ENCODE results near the gene C6orf89.

Gene C6orf89

DNA sequence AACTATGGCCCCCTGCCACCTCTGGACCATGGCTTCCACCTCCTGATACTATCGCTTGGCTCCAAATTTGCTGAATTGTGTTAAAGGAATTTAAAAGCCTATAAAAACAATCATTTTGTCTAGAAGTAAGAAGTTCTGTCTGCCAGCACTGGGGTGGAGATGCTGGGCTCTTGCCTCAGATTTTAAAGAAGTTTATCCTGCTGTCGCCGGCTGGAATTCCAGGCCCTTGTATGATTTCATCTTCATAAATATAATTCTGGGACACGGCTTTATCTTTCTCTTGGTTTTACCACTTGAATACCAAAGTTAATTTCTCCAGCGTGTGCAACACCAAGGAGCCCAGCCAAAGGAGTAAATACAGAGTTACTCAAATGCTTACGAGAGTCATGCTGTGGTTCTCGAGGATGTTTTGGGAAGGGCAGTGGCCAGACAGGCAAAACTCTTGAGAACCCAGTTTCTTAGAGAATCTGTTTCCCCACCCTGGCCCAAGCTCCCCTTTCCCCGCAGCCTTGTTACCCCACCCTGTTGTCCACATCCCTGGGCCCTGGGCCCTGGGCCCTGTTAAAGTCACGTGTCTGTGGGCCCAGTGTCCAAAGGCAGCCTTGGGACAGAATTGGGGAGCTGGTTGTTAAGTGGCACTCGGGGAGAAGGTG, 31.9 kb downstream of the C6orf89 start:
- Histone ChIP-seq H3K4me1 (ENCODE audit: control insufficient read depth, low read depth, low read length) (no peaks in the 10 kb centered on the region), H3K36me3 (ENCODE audit: control insufficient read depth, low read depth, low read length) (no peaks in the 10 kb centered on the region), H3K27ac (ENCODE audit: low read length) (no peak overlapping the region), H3K4me3 (ENCODE audit: low read length) (no peak overlapping the region), H3K9ac (ENCODE audit: low read length) (no peak overlapping the region), H3K9me3 (ENCODE audit: control insufficient read depth, low read depth, low read length) (no peaks in the 10 kb centered on the region), H3K27me3 (ENCODE audit: control insufficient read depth, insufficient read depth, low read length) (no peaks in the 10 kb centered on the region)

GRCh38 chr6:36920049-36920448, 34.3 kb downstream of the C6orf89 start:
- Histone ChIP-seq H3K27me3 (ENCODE audit: control insufficient read depth, insufficient read depth, low read length) (no peaks in the 10 kb centered on the region), H3K9ac (ENCODE audit: low read length) (no peak overlapping the region), H3K4me3 (ENCODE audit: low read length) (no peak overlapping the region), H3K4me1 (ENCODE audit: control insufficient read depth, low read depth, low read length) (no peaks in the 10 kb centered on the region), H3K36me3 (ENCODE audit: control insufficient read depth, low read depth, low read length) (no peaks in the 10 kb centered on the region), H3K9me3 (ENCODE audit: control insufficient read depth, low read depth, low read length) (no peaks in the 10 kb centered on the region), H3K27ac (ENCODE audit: low read length) (no peak overlapping the region)

GRCh38 chr6:36920546-36920945, 34.8 kb downstream of the C6orf89 start:
- no peak overlapping the region for H3K4me3 ChIP-seq (ENCODE audit: low read length)
- H3K36me3 ChIP-seq (ENCODE audit: control insufficient read depth, low read depth, low read length): no peaks in the 10 kb centered on the region
- H3K9me3 ChIP-seq (ENCODE audit: control insufficient read depth, low read depth, low read length): no peaks in the 10 kb centered on the region
- H3K4me1 ChIP-seq (ENCODE audit: control insufficient read depth, low read depth, low read length): no peaks in the 10 kb centered on the region
- no peaks in the 10 kb centered on the region for H3K27me3 ChIP-seq (ENCODE audit: control insufficient read depth, insufficient read depth, low read length)
- H3K9ac ChIP-seq (ENCODE audit: low read length): no peak overlapping the region
- H3K27ac ChIP-seq (ENCODE audit: low read length): no peak overlapping the region

DNA sequence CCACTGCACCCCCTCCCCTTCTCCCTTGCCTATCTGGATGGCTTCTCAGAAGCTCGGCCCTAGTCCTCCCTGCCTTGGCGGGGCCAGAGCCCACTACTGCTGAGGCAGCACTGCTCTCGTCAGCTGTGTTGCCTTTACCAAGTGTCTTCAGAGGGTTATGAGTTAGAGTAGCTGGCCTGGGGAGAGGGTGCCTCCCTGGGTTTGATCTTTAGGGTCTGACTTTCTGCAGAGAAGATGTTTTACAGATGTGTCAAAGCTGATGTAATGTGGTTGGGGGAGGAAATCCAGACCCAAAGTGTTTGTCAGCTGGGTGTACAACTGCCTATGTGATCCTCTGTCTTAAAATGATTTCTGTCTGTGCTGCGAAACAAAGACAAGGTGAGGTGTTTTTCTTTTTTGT, 38.4 kb downstream of the C6orf89 start:
- no peak overlapping the region for H3K27ac ChIP-seq (ENCODE audit: low read length)
- no peaks in the 10 kb centered on the region for H3K4me1 ChIP-seq (ENCODE audit: control insufficient read depth, low read depth, low read length)
- H3K9me3 ChIP-seq (ENCODE audit: control insufficient read depth, low read depth, low read length): no peaks in the 10 kb centered on the region
- H3K4me3 ChIP-seq (ENCODE audit: low read length): no peak overlapping the region
- no peak overlapping the region for H3K9ac ChIP-seq (ENCODE audit: low read length)
- H3K27me3 ChIP-seq (ENCODE audit: control insufficient read depth, insufficient read depth, low read length): no peaks in the 10 kb centered on the region
- no peaks in the 10 kb centered on the region for H3K36me3 ChIP-seq (ENCODE audit: control insufficient read depth, low read depth, low read length)

- Histone ChIP-seq H3K27ac (ENCODE audit: low read length) (no peak overlapping the region), H3K9me3 (ENCODE audit: control insufficient read depth, low read depth, low read length) (no peaks in the 10 kb centered on the region), H3K9ac (ENCODE audit: low read length) (no peak overlapping the region), H3K36me3 (ENCODE audit: control insufficient read depth, low read depth, low read length) (no peaks in the 10 kb centered on the region), H3K27me3 (ENCODE audit: control insufficient read depth, insufficient read depth, low read length) (no peaks in the 10 kb centered on the region), H3K4me3 (ENCODE audit: low read length) (no peak overlapping the region), H3K4me1 (ENCODE audit: control insufficient read depth, low read depth, low read length) (no peaks in the 10 kb centered on the region)
Observed at GRCh38 chr6:36924778-36925374, 39.1 kb downstream of the C6orf89 start.

DNA sequence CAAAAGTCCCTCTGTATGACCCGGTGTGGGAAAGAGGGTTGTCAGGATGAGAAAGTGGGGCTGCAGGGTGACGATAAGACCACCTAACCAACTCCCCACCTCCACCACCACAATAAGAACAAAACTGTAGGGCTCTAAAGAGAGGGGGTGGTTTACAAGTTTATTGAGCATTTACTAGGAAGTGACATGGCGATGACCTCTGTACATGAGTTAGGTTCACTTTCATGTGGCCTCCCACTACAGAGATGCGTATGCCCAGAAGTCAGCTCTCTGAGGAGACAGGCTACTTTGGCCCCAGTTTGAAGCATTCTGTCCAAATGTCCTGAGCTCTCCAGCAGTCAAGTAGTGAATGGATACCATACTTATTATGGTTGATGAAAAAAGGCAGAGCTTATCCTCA, 40.1 kb downstream of the C6orf89 start:
- no peak overlapping the region for H3K27ac ChIP-seq (ENCODE audit: low read length)
- no peak overlapping the region for H3K9ac ChIP-seq (ENCODE audit: low read length)
- H3K9me3 ChIP-seq (ENCODE audit: control insufficient read depth, low read depth, low read length): no peaks in the 10 kb centered on the region
- no peaks in the 10 kb centered on the region for H3K4me1 ChIP-seq (ENCODE audit: control insufficient read depth, low read depth, low read length)
- no peaks in the 10 kb centered on the region for H3K27me3 ChIP-seq (ENCODE audit: control insufficient read depth, insufficient read depth, low read length)
- no peak overlapping the region for H3K4me3 ChIP-seq (ENCODE audit: low read length)
- no peaks in the 10 kb centered on the region for H3K36me3 ChIP-seq (ENCODE audit: control insufficient read depth, low read depth, low read length)

DNA sequence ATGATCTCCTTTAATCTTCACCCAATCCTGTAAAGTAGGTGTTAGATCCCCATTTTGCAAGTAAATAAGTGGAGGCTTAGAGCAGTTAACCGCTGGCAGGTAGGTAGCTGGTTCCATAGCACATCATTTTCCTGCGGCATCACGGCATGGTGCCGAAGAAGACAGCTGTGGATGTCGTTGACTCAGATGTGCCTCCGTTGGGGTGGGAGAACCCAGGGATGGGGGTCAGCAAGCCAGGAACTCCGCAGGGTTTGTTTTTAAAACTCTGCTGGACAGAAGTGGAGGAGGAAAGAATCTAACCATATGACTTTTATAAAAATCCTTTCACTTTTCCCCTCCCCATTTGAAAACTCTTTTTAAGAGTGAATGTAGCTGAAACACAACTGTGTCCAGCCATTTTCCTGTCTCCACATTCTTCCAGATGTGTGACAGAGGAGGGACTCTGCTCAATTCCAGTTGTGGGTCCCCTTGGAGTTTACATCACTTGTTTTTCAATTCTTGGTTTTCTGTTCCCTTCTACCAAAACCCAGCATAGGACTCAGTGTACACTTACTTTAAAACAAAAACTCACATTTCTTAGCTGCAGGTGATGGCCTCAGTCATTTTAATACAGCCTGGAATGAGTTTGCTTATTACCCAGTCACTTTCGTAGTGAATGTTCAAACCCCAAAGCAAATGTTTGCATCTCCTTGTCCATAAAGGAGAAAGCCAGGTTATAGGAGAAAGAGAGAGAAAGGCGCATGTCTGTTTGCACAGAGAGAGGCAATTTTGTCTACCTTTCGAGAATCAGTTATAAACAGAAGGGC, 41.2 kb downstream of the C6orf89 start:
- H3K4me1 ChIP-seq (ENCODE audit: control insufficient read depth, low read depth, low read length): no peaks in the 10 kb centered on the region
- no peaks in the 10 kb centered on the region for H3K27me3 ChIP-seq (ENCODE audit: control insufficient read depth, insufficient read depth, low read length)
- no peaks in the 10 kb centered on the region for H3K36me3 ChIP-seq (ENCODE audit: control insufficient read depth, low read depth, low read length)
- H3K9ac ChIP-seq (ENCODE audit: low read length): no peak overlapping the region
- H3K27ac ChIP-seq (ENCODE audit: low read length): no peak overlapping the region
- no peak overlapping the region for H3K4me3 ChIP-seq (ENCODE audit: low read length)
- no peaks in the 10 kb centered on the region for H3K9me3 ChIP-seq (ENCODE audit: control insufficient read depth, low read depth, low read length)

DNA sequence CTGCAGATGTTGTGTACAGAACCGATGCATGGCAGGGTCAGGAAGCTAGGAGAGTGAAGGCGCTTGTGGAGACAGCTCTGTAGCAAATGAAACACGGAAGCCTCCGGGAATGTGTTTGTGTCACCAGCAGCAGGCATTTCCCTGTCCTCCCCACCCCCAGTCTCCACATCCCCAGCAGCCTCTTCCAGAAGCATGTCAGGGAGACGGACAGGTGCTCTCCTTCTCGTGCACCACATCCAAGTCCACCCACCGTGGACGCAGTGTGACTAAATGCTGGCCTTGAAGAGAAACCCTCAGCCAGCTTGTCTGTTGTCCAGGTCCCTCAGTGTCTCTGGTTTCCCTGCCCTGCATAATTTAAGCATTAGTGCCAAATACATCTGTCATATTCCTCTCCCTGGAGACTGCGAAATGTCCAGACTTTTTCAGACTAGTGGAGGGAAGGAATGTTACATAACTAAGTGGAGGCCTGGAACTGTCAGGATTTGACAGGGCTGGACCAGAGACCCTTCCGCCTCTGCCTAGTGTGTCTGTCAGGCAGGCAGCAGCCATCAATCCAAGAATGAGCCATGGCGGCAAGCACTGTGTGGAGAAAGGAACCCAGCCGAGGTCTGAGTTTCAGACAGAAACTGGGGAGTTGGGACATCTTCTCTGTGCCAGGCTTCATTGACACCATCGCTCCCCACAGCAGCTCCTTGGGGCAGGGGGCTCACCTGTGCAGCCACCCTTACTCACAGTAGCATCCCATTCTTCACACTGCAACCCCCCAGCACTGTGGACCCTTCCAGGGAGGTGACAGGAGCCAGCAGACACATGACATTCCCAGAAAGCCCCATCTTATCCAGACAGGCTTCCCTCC, 42.2 kb downstream of the C6orf89 start:
- H3K27me3 ChIP-seq (ENCODE audit: control insufficient read depth, insufficient read depth, low read length): no peaks in the 10 kb centered on the region
- H3K4me3 ChIP-seq (ENCODE audit: low read length): no peak overlapping the region
- no peak overlapping the region for H3K9ac ChIP-seq (ENCODE audit: low read length)
- no peaks in the 10 kb centered on the region for H3K9me3 ChIP-seq (ENCODE audit: control insufficient read depth, low read depth, low read length)
- H3K36me3 ChIP-seq (ENCODE audit: control insufficient read depth, low read depth, low read length): no peaks in the 10 kb centered on the region
- no peak overlapping the region for H3K27ac ChIP-seq (ENCODE audit: low read length)
- H3K4me1 ChIP-seq (ENCODE audit: control insufficient read depth, low read depth, low read length): no peaks in the 10 kb centered on the region

DNA sequence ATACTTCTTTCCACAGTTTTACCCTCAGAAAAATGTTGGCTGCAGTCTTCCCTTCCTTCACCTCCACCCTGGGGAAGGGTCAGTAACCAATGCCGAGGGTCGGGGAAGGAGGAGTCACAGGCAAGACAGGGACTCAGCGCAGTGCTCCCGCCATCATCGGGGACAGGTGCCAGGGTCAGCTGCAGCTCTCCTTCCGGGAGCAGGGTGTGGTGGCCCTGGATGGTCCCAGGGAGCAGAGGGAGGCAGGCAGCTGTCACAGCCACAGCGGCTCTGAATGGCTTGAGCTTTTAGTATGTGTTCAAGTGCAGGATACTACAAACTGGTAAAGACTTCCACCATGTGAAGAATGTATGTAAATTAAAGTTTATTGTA, 42.8 kb downstream of the C6orf89 start:
- Histone ChIP-seq H3K4me3 (ENCODE audit: low read length) (no peak overlapping the region), H3K36me3 (ENCODE audit: control insufficient read depth, low read depth, low read length) (no peaks in the 10 kb centered on the region), H3K9me3 (ENCODE audit: control insufficient read depth, low read depth, low read length) (no peaks in the 10 kb centered on the region), H3K9ac (ENCODE audit: low read length) (no peak overlapping the region), H3K4me1 (ENCODE audit: control insufficient read depth, low read depth, low read length) (no peaks in the 10 kb centered on the region), H3K27ac (ENCODE audit: low read length) (no peak overlapping the region), H3K27me3 (ENCODE audit: control insufficient read depth, insufficient read depth, low read length) (no peaks in the 10 kb centered on the region)

GRCh38 chr6:36929152-36929551, 43.4 kb downstream of the C6orf89 start:
- H3K4me1 ChIP-seq (ENCODE audit: control insufficient read depth, low read depth, low read length): no peaks in the 10 kb centered on the region
- H3K9ac ChIP-seq (ENCODE audit: low read length): no peak overlapping the region
- H3K4me3 ChIP-seq (ENCODE audit: low read length): no peak overlapping the region
- no peaks in the 10 kb centered on the region for H3K9me3 ChIP-seq (ENCODE audit: control insufficient read depth, low read depth, low read length)
- no peak overlapping the region for H3K27ac ChIP-seq (ENCODE audit: low read length)
- H3K27me3 ChIP-seq (ENCODE audit: control insufficient read depth, insufficient read depth, low read length): no peaks in the 10 kb centered on the region
- no peaks in the 10 kb centered on the region for H3K36me3 ChIP-seq (ENCODE audit: control insufficient read depth, low read depth, low read length)

- Histone ChIP-seq H3K9ac (ENCODE audit: low read length) (no peak overlapping the region), H3K27me3 (ENCODE audit: control insufficient read depth, insufficient read depth, low read length) (no peaks in the 10 kb centered on the region), H3K27ac (ENCODE audit: low read length) (no peak overlapping the region), H3K4me3 (ENCODE audit: low read length) (no peak overlapping the region), H3K4me1 (ENCODE audit: control insufficient read depth, low read depth, low read length) (no peaks in the 10 kb centered on the region), H3K9me3 (ENCODE audit: control insufficient read depth, low read depth, low read length) (no peaks in the 10 kb centered on the region), H3K36me3 (ENCODE audit: control insufficient read depth, low read depth, low read length) (no peaks in the 10 kb centered on the region)
Observed at GRCh38 chr6:36929607-36930006, 43.9 kb downstream of the C6orf89 start.
